OCI-LY1 (cell line): ENCODE data around the gene SORBS1.

Source experiments
- H2AFZ ChIP-seq: fragments of 200-600 bp; sonication (generic), shearing (Covaris generic); 2 replicates; pipeline ENCODE4 v1.6.0; 2014; ENCODE audit warnings: antibody characterized with exemption, mild to moderate bottlenecking, low read length
- H3F3A ChIP-seq: fragments of 200-600 bp; sonication (generic), shearing (Covaris generic); 2 replicates; pipeline ENCODE4 v1.6.0; 2014; ENCODE audit warnings: mild to moderate bottlenecking, antibody characterized with exemption, low read length, moderate library complexity; ENCODE audit not compliant: insufficient read depth
- H3K27ac ChIP-seq: fragments of 200-600 bp; sonication (generic); 2 replicates; pipeline ENCODE4 v1.5.1; 2014; ENCODE audit warnings: low read length, mixed run types, mild to moderate bottlenecking, low read depth; ENCODE audit not compliant: poor library complexity, severe bottlenecking
- H3K27me3 ChIP-seq: fragments of 200-600 bp; sonication (generic); 2 replicates; pipeline ENCODE4 v1.6.0; 2014; ENCODE audit warnings: antibody characterized with exemption, mild to moderate bottlenecking, low read length, moderate library complexity; ENCODE audit not compliant: insufficient read depth
- H3K36me3 ChIP-seq: fragments of 200-600 bp; sonication (generic); 2 replicates; pipeline ENCODE4 v1.6.1; 2014; ENCODE audit warnings: mild to moderate bottlenecking, antibody characterized with exemption, low read length, moderate library complexity, mixed read lengths; ENCODE audit not compliant: insufficient read depth
- H3K4me1 ChIP-seq: fragments of 200-600 bp; sonication (generic); 2 replicates; pipeline ENCODE4 v1.5.1; 2014; ENCODE audit warnings: mild to moderate bottlenecking, low read length, moderate library complexity; ENCODE audit not compliant: insufficient read depth, severe bottlenecking
- H3K4me2 ChIP-seq: fragments of 200-600 bp; sonication (generic), shearing (Covaris generic); 2 replicates; pipeline ENCODE4 v1.6.1; 2014; ENCODE audit warnings: low read length
- H3K4me3 ChIP-seq: fragments of 200-600 bp; sonication (generic); 2 replicates; pipeline ENCODE4 v1.5.1; 2014; ENCODE audit warnings: low read length, low read depth, mild to moderate bottlenecking, mixed read lengths; ENCODE audit not compliant: poor library complexity, severe bottlenecking
- H3K79me2 ChIP-seq: fragments of 200-600 bp; shearing (Covaris generic); 2 replicates; pipeline ENCODE4 v1.6.1; 2016; ENCODE audit warnings: mixed run types, low read length, mixed read lengths; ENCODE audit not compliant: insufficient read depth
- H3K9ac ChIP-seq: fragments of 200-600 bp; sonication (generic), shearing (Covaris generic); 2 replicates; pipeline ENCODE4 v1.6.1; 2014; ENCODE audit warnings: mild to moderate bottlenecking, low read length, mixed read lengths
- H3K9me2 ChIP-seq: fragments of 200-600 bp; sonication (generic), shearing (Covaris generic); 2 replicates; pipeline ENCODE4 v1.6.1; 2014; ENCODE audit warnings: low read depth, mild to moderate bottlenecking, low read length, mixed read lengths
- H3K9me3 ChIP-seq: fragments of 200-600 bp; shearing (Covaris generic); 2 replicates; pipeline ENCODE4 v1.6.1; 2014; ENCODE audit warnings: low read length, mixed read lengths
- H4K20me1 ChIP-seq: fragments of 200-600 bp; sonication (generic), shearing (Covaris generic); 2 replicates; pipeline ENCODE4 v1.6.0; 2016; ENCODE audit warnings: mild to moderate bottlenecking, low read length; ENCODE audit not compliant: insufficient read depth
- CTCF ChIP-seq: fragments of 200-600 bp; sonication (generic), shearing (Covaris generic); IDR thresholded peaks from 2 replicates; pipeline ENCODE4 v1.5.1; 2017; ENCODE audit warnings: mild to moderate bottlenecking, antibody characterized with exemption, low read length, moderate library complexity, mixed read lengths
- EZH2 ChIP-seq: fragments of 200-600 bp; sonication (generic), shearing (Covaris generic); IDR thresholded peaks from 2 replicates; pipeline ENCODE4 v1.8.0; 2017; ENCODE audit warnings: borderline replicate concordance, mixed run types, mild to moderate bottlenecking, antibody characterized with exemption, low read length, moderate library complexity, mixed read lengths

Gene SORBS1

GRCh38 chr10:95464280-95464679 lies 96.9 kb downstream of the SORBS1 start:
- Histone ChIP-seq H3K36me3 (no peaks in the 10 kb centered on the region), H3K79me2 (no peaks in the 10 kb centered on the region), H3K9me2 (no peaks in the 10 kb centered on the region), H3K27me3 (no peaks in the 10 kb centered on the region), H3F3A (no peaks in the 10 kb centered on the region), H4K20me1 (no peaks in the 10 kb centered on the region), H3K9me3 (no peaks in the 10 kb centered on the region), H3K4me3 (no peak overlapping the region), H2AFZ (no peak overlapping the region), H3K4me2 (no peak overlapping the region), H3K9ac (no peak overlapping the region), H3K4me1 (no peaks in the 10 kb centered on the region), H3K27ac (no peak overlapping the region)
- TF ChIP-seq CTCF (no peak), EZH2 (no peak)

GRCh38 chr10:95462740-95463667 lies 98.2 kb downstream of the SORBS1 start:
- TF ChIP-seq CTCF (no peak), EZH2 (no peak)
- Histone ChIP-seq H3K36me3 (no peaks in the 10 kb centered on the region), H3K9ac (no peak overlapping the region), H3K4me2 (no peak overlapping the region), H3K9me3 (no peaks in the 10 kb centered on the region), H4K20me1 (no peaks in the 10 kb centered on the region), H3K27me3 (no peaks in the 10 kb centered on the region), H3K79me2 (no peaks in the 10 kb centered on the region), H3K4me3 (no peak overlapping the region), H3K27ac (no peak overlapping the region), H3K9me2 (no peaks in the 10 kb centered on the region), H3K4me1 (no peaks in the 10 kb centered on the region), H2AFZ (no peak overlapping the region), H3F3A (no peaks in the 10 kb centered on the region)

GRCh38 chr10:95461611-95462010 lies 99.6 kb downstream of the SORBS1 start:
- TF ChIP-seq EZH2 (no peak), CTCF (no peak)
- Histone ChIP-seq H3K4me3 (no peak overlapping the region), H3K4me1 (no peaks in the 10 kb centered on the region), H3K79me2 (no peaks in the 10 kb centered on the region), H3K9me2 (no peaks in the 10 kb centered on the region), H3K4me2 (no peak overlapping the region), H3K27me3 (no peaks in the 10 kb centered on the region), H3K36me3 (no peaks in the 10 kb centered on the region), H2AFZ (no peak overlapping the region), H3F3A (no peaks in the 10 kb centered on the region), H3K9ac (no peak overlapping the region), H3K9me3 (no peaks in the 10 kb centered on the region), H3K27ac (no peak overlapping the region), H4K20me1 (no peaks in the 10 kb centered on the region)
